A549 (cell line): ENCODE data around the gene DEPDC5. TPM values are rescaled to one million over a fixed set of nuclear protein-coding genes. Genes with fewer than 3 reads are reported as not detected.

Experiments
- ATAC-seq, 2 experiments: fragments of 200-7000 bp in 1 of 2; fragments of >200 bp in 1 of 2; cut with Nextera tagmentation in 1 of 2; cut with Tn5 transposase in 1 of 2; 3 replicates each; pipeline versions ENCODE4 v1.8.0 to v1.9.1; 2018 to 2020; ENCODE audit warnings: mild to moderate bottlenecking in 1 of 2, moderate library complexity in 1 of 2
- CTCF ChIA-PET: fragments of 300-600 bp; sonication (Branson Sonifier 250); formaldehyde crosslinking; extraction: SDS; loops from one replicate; lab custom pipeline; 2021; ENCODE audit warnings: antibody characterized with exemption, inconsistent platforms; lab: Yijun Ruan, JAX
- POLR2A ChIA-PET: fragments of 350-600 bp; formaldehyde crosslinking; extraction: SDS; loops from one replicate; lab custom pipeline; 2021; ENCODE audit warnings: antibody characterized with exemption, inconsistent platforms; lab: Yijun Ruan, JAX
- DNase-seq, 2 experiments: peaks; one replicate each; pipeline versions ENCODE4 v3.0.0 to v3.0.0-alpha.2; 2011 to 2016; ENCODE audit warnings: low read depth in 1 of 2, low spot score in 1 of 2
- FAIRE-seq: peaks from 2 replicates; lab custom pipeline; 2011; peaks lifted over from hg19 to GRCh38; lab: Jason Lieb, UNC
- H3K27ac ChIP-seq, 2 experiments: fragments of >200 bp; sonication (Bioruptor Twin); formaldehyde crosslinking; 3 replicates each; pipeline ENCODE4 v1.5.1; 2016 to 2017
- H3K4me1 ChIP-seq: fragments of >200 bp; sonication (Bioruptor Twin); formaldehyde crosslinking; 3 replicates; pipeline ENCODE4 v1.6.1; 2016
- H3K4me2 ChIP-seq: fragments of >200 bp; sonication (Bioruptor Twin); formaldehyde crosslinking; 3 replicates; pipeline ENCODE4 v1.6.1; 2016
- H3K4me3 ChIP-seq: fragments of >200 bp; sonication (Bioruptor Twin); formaldehyde crosslinking; 3 replicates; pipeline ENCODE4 v1.5.1; 2016
- H3K9me3 ChIP-seq: fragments of >200 bp; sonication (Bioruptor Twin); formaldehyde crosslinking; 3 replicates; pipeline ENCODE4 v1.6.1; 2016
- BHLHE40 ChIP-seq: IDR thresholded peaks from 2 replicates; pipeline ENCODE4 v1.6.1; 2012; ENCODE audit warnings: low read depth, low read length, inconsistent platforms
- CHD2 ChIP-seq: fragments of 150-350 bp; IDR thresholded peaks from 2 replicates; pipeline ENCODE4 v1.6.1; 2014; ENCODE audit warnings: low read length; ENCODE audit not compliant: partially characterized antibody
- CTCF ChIP-seq: fragments of >200 bp; sonication (Bioruptor Twin); formaldehyde crosslinking; IDR thresholded peaks from 3 replicates; pipeline ENCODE4 v1.5.1; 2016
- E2F6 ChIP-seq: IDR thresholded peaks from 2 replicates; pipeline ENCODE4 v1.6.1; 2012; ENCODE audit warnings: low read depth, borderline replicate concordance
- EHF ChIP-seq: fragments of 250-450 bp; sonication (Bioruptor Pico); IDR thresholded peaks from 2 replicates; pipeline ENCODE4 v1.5.0; 2020; ENCODE audit warnings: mild to moderate bottlenecking
- EP300 ChIP-seq, 2 experiments: fragments of >200 bp; sonication (Bioruptor Twin); formaldehyde crosslinking; IDR thresholded peaks; 2 replicates in 1 of 2; 3 replicates in 1 of 2; pipeline ENCODE4 v1.6.1; 2016 to 2017
- ESRRA ChIP-seq: fragments of 150-350 bp; IDR thresholded peaks from 2 replicates; pipeline ENCODE4 v1.6.1; 2014; ENCODE audit warnings: mild to moderate bottlenecking, low read length, borderline replicate concordance
- FOSL2 ChIP-seq, 2 experiments: fragments of 450-650 bp in 1 of 2; fragments of >200 bp in 1 of 2; sonication (Bioruptor Twin) in 1 of 2; formaldehyde crosslinking; IDR thresholded peaks; 2 replicates each; pipeline versions ENCODE4 v1.5.0 to v1.6.1; 2016 to 2020; ENCODE audit warnings: mild to moderate bottlenecking in 1 of 2, moderate library complexity in 1 of 2
- FOXS1 ChIP-seq: fragments of 250-450 bp; sonication (Bioruptor Pico); IDR thresholded peaks from 2 replicates; pipeline ENCODE4 v1.5.0; 2020; ENCODE audit warnings: mild to moderate bottlenecking, moderate library complexity
- HOXA7 ChIP-seq: fragments of 250-450 bp; sonication (Bioruptor Pico); IDR thresholded peaks from 2 replicates; pipeline ENCODE4 v1.5.0; 2020; ENCODE audit warnings: mild to moderate bottlenecking, moderate library complexity
- JUNB ChIP-seq: fragments of >200 bp; sonication (Bioruptor Twin); formaldehyde crosslinking; IDR thresholded peaks from 2 replicates; pipeline ENCODE4 v1.6.1; 2016
- KDM1A ChIP-seq: fragments of 200-600 bp; sonication (generic); IDR thresholded peaks from 2 replicates; pipeline ENCODE4 v1.6.1; 2016; ENCODE audit warnings: low read depth, mild to moderate bottlenecking
- MAFK ChIP-seq: fragments of 450-650 bp; IDR thresholded peaks from 2 replicates; pipeline ENCODE4 v1.6.1; 2014; ENCODE audit not compliant: partially characterized antibody
- NPAS2 ChIP-seq: fragments of 250-450 bp; sonication (Bioruptor Pico); IDR thresholded peaks from 2 replicates; pipeline ENCODE4 v1.8.0; 2022; ENCODE audit warnings: mild to moderate bottlenecking, moderate library complexity, borderline replicate concordance
- NR3C1 ChIP-seq: fragments of >200 bp; sonication (Bioruptor Twin); formaldehyde crosslinking; IDR thresholded peaks from 3 replicates; pipeline ENCODE4 v1.6.1; 2017
- POLR2AphosphoS2 ChIP-seq: conservative IDR thresholded peaks from 2 replicates; pipeline ENCODE4 v1.6.1; 2012; ENCODE audit warnings: low read length, improper control_type of control experiment, inconsistent platforms
- RAD21 ChIP-seq, 2 experiments: fragments of >200 bp in 1 of 2; sonication (Bioruptor Twin) in 1 of 2; formaldehyde crosslinking in 1 of 2; IDR thresholded peaks in 1 of 2; conservative IDR thresholded peaks in 1 of 2; 2 replicates in 1 of 2; 3 replicates in 1 of 2; pipeline ENCODE4 v1.6.1; 2012 to 2018; ENCODE audit warnings: inconsistent platforms in 1 of 2
- RARB ChIP-seq: fragments of 250-450 bp; sonication (Bioruptor Pico); IDR thresholded peaks from 2 replicates; pipeline ENCODE4 v1.8.0; 2021; ENCODE audit warnings: mild to moderate bottlenecking, moderate library complexity
- SMC3 ChIP-seq: fragments of >200 bp; sonication (Bioruptor Twin); formaldehyde crosslinking; IDR thresholded peaks from 3 replicates; pipeline ENCODE4 v1.6.1; 2018; ENCODE audit warnings: inconsistent platforms
- TP53 ChIP-seq: fragments of 250-450 bp; sonication (Bioruptor Pico); IDR thresholded peaks from 2 replicates; pipeline ENCODE4 v1.5.0; 2021; ENCODE audit warnings: mild to moderate bottlenecking, moderate library complexity
- USF2 ChIP-seq: fragments of 450-650 bp; IDR thresholded peaks from 2 replicates; pipeline ENCODE4 v1.6.1; 2014; ENCODE audit warnings: antibody characterized with exemption
- ZSCAN20 ChIP-seq: fragments of 250-450 bp; sonication (Bioruptor Pico); IDR thresholded peaks from 2 replicates; pipeline ENCODE4 v1.8.0; 2022; ENCODE audit warnings: mild to moderate bottlenecking, moderate library complexity
- WGBS: methylation state at CpG from one replicate; pipeline ENCODE4 v1.1.6; 2017; ENCODE audit errors: missing lambda C conversion rate; 5-methylcytosine and 5-hydroxymethylcytosine counted together
- polyA plus RNA-seq, 4 experiments: library from polyadenylated mRNA; depleted of rRNA in 3 of 4; stranded (reverse); fragments of >200 nt; fragmentation: RNase III in 1 of 4; extraction: RNeasy Plus Mini Kit Qiagen cat#74134 plus additional on column Dnase treatment in 1 of 4; gene quantifications; 2 replicates in 3 of 4; 3 replicates in 1 of 4; pipeline ENCODE4 v1.2.3, GENCODE V29; 2011 to 2017
- TF ChIP-seq, protein P1 (sequence below): fragments of 150-350 bp; IDR thresholded peaks from 2 replicates; pipeline ENCODE4 v1.6.1; 2014; ENCODE audit warnings: low read depth, mild to moderate bottlenecking, low read length
- TF ChIP-seq, protein P2 (sequence below): IDR thresholded peaks from 2 replicates; pipeline ENCODE4 v1.6.1; 2012

DEPDC5 gene
- polyA plus RNA-seq, 2 of the 4 experiments (the other 2 are of a cell fraction) = 4.4 to 10.1 TPM

DNA sequence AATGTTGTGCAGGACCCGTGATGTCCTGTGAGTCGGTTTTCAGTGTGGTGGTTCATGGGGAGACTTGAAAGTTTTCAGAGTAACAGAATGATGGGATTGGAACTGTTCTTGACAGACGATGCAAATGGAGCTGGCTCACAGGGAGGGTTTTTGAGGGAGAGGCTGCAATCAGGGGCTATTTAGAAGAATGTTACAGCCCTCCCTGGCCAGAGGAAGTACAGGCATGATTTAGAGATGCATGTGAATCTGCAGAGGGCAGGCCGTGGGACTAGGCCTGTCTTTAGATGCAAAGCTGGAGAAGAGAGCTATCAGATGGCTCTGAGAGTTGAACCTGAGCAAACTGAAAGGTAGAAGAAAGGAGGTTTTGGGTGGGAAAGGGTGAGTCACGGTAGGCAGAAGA is 115.9 kb downstream of the DEPDC5 start:
- ATAC-seq (no peak), FAIRE-seq (no peak), DNase-seq (no peak)
- WGBS = 88% methylated on average over 5 of the region's 5 CpGs
- H3K4me3 ChIP-seq = no peak overlapping the region
- no peak overlapping the region for H3K4me2 ChIP-seq
- peaks cover 18% of the 10 kb centered on the region for H3K4me1 ChIP-seq
- H3K27ac ChIP-seq = no peak overlapping the region; a peak in 1 of 6 replicates
- no peaks in the 10 kb centered on the region for H3K9me3 ChIP-seq
- TF ChIP-seq NPAS2 (CRISPR knock-in tag) = no peak
- TF ChIP-seq EP300 (IDR thresholded peaks at IDR 0.05) = no peak
- no peak for TF ChIP-seq CHD2
- ChIA-PET POLR2A (interaction anchor here (0.6 kb wide), 1 partner anchor 207 kb away, joined by 4 read pairs; no protein-coding TSS in a partner anchor), CTCF (interaction anchor here (0.9 to 2.7 kb wide), 11 partner anchors 10 to 319 kb away, joined by 3 to 36 read pairs (median 4); no protein-coding TSS in a partner anchor)

GRCh38 chr22:31870890-31871289 is 117.1 kb downstream of the DEPDC5 start:
- H3K4me1 ChIP-seq = peaks cover 18% of the 10 kb centered on the region
- CTCF ChIA-PET = interaction anchor here (0.5 to 2.7 kb wide), 26 partner anchors 9 to 216 kb away, joined by 3 to 36 read pairs (median 3); no protein-coding TSS in a partner anchor
- 16% methylated on average over 6 of the region's 6 CpGs for WGBS
- peak; percentile 68 to 74 for DNase-seq
- no peak overlapping the region for H3K4me3 ChIP-seq
- ATAC-seq = peak; percentile 98 to 99
- POLR2A ChIA-PET = no interaction called here
- no peak for FAIRE-seq
- peak overlapping the region in 1 of 2 experiments; percentile 33; a peak in 1 of 6 replicates for H3K27ac ChIP-seq
- TF ChIP-seq FOSL2 (IDR thresholded peaks at IDR 0.05) = no peak
- TF ChIP-seq FOSL2 (CRISPR knock-in tag; IDR thresholded peaks at IDR 0.05) = peak; percentile 62
- no peak for TF ChIP-seq NPAS2 (CRISPR knock-in tag)
- TF ChIP-seq, protein P1, sequence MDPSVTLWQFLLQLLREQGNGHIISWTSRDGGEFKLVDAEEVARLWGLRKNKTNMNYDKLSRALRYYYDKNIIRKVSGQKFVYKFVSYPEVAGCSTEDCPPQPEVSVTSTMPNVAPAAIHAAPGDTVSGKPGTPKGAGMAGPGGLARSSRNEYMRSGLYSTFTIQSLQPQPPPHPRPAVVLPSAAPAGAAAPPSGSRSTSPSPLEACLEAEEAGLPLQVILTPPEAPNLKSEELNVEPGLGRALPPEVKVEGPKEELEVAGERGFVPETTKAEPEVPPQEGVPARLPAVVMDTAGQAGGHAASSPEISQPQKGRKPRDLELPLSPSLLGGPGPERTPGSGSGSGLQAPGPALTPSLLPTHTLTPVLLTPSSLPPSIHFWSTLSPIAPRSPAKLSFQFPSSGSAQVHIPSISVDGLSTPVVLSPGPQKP = no peak
- no peak for TF ChIP-seq FOXS1 (CRISPR knock-in tag)
- no peak for TF ChIP-seq E2F6
- no peak for TF ChIP-seq NR3C1
- TF ChIP-seq RARB (CRISPR knock-in tag) = no peak
- no peak for TF ChIP-seq ESRRA
- TF ChIP-seq KDM1A = no peak
- TF ChIP-seq HOXA7 (CRISPR knock-in tag) = no peak
- TF ChIP-seq CTCF = peak; percentile 37
- TF ChIP-seq RAD21 (conservative IDR thresholded peaks at IDR 0.05 in 1 of 2, IDR thresholded peaks at IDR 0.05 in 1 of 2) = peak in 1 of 2 experiments; percentile 42; a peak in 3 of 5 replicates
- no peak for TF ChIP-seq ZSCAN20 (CRISPR knock-in tag)
- TF ChIP-seq EHF (CRISPR knock-in tag) = no peak
- peak; percentile 50; the same call in 2 of the 3 replicates for TF ChIP-seq SMC3
- no peak for TF ChIP-seq BHLHE40
- TF ChIP-seq EP300 (IDR thresholded peaks at IDR 0.05) = no peak
- no peak for TF ChIP-seq POLR2AphosphoS2
- TF ChIP-seq MAFK = no peak
- no peak; the same call in 1 of the 2 replicates for TF ChIP-seq JUNB
- TF ChIP-seq TP53 (CRISPR knock-in tag) = no peak
- TF ChIP-seq USF2 = no peak
- TF ChIP-seq, protein P2, sequence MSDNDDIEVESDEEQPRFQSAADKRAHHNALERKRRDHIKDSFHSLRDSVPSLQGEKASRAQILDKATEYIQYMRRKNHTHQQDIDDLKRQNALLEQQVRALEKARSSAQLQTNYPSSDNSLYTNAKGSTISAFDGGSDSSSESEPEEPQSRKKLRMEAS = peak; percentile 62
- H3K9me3 ChIP-seq = no peaks in the 10 kb centered on the region
- H3K4me2 ChIP-seq = peak overlapping the region; percentile 40
